Measurements from ENCODE around the gene PDXP. TPM values are rescaled to one million over a fixed set of nuclear protein-coding genes. Genes with fewer than 3 reads are reported as not detected.
A peak's percentile ranks its signal among the peaks of the same experiment; 100 is the strongest.
"Not testable (repeated sequence)": the region's sequence is repeated elsewhere in the genome, so short reads cannot be mapped to it uniquely, and the experiment has no call there.

Gene PDXP, protein sequence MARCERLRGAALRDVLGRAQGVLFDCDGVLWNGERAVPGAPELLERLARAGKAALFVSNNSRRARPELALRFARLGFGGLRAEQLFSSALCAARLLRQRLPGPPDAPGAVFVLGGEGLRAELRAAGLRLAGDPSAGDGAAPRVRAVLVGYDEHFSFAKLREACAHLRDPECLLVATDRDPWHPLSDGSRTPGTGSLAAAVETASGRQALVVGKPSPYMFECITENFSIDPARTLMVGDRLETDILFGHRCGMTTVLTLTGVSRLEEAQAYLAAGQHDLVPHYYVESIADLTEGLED
- total RNA-seq: 24.1 TPM
- long read RNA-seq, transcript PDXP-201 (2 exons, 2,010 nt): major isoform, 76 of 79 reads
- long read RNA-seq, partial matches to known transcripts: 0 of 79 reads
- long read RNA-seq, other reads (novel, unspliced or antisense): 3 of 79 reads

DNA sequence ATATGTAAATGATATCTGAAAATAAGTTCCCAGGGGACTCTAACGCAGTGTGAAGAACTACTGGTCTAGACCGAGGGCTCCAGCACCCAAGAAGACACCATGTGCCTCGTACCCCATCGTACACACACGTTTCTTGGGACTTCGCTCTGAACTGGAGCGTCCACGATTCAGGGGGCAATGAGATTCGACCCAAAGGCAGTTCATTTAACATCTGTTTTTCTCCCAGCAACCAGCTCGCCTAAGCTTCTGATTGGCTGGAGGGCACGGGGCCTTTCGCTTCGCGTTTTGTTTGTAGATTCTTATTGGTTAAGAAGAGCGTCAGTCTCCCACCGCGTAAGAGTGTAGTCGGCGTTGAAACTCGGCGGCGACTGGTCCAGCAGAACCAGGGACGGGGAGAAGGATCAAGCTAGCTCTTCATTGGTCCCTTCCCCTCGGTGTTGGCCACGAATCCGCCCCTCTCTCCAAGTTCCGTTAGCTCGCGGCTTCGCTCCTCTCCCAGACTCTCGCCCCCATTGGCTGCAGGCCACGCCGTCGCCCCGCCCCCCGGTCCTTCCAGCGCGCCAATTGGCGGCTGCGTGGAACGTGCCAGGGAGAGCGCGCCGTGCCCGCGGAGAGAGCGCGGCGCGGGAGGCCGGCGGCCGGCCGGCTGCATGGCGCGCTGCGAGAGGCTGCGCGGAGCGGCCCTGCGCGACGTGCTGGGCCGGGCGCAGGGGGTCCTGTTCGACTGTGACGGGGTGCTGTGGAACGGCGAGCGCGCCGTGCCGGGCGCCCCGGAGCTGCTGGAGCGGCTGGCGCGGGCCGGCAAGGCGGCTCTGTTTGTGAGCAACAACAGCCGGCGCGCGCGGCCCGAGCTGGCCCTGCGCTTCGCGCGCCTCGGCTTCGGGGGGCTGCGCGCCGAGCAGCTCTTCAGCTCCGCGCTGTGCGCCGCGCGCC lies at the start of gene PDXP:
Gene PDXP (plus strand): TSS at position 591 of the 933 bp plus-strand sequence. CDS start 60 bp downstream, at position 651.
- intact Hi-C loops (cut with DNase I): no loop called here

DNA sequence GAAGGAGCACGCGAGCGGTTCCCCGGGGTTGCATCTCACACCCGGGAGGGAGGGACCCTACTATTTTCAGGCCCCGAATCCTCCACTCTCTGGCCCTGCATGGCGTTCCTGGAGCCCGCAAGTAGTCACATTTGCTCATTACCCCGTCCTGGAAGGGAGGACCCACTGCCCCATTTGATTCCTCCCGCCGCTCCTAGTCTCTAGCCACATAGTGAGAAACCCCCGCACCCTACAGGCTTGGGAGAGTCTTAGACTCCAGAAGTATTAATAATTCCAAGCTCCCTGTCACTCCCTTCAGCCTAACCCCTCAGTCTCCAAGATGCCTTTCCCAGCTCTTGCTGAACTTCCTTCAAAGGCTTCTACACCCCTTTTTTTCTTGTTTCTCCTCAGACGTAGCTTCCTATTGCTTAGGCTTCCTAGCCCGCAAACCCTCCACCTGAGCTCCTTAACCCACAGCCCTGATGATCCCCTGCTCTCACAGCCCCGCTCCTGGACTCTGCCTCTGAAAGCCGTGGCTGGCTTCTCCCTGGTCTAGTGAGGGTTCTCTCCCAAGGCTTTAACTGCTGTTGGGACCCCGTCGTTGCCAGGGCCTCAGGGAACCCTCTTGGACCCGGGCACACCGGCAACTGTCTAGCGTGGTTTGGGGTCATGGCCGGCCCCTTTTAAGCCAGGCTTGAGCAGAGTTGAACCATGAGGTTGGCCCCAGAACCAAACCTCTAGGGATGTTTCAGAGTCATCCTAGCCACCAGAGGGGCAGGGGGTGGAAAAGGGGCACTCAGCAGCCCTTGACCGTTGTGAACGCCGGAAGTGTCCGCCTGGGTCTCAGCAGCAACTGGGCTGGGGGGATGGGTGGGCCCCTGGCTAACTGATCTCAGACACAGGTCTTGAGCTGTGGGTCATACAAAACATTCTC lies 49.0 kb upstream of the PDXP start:
- intact Hi-C loops (cut with DNase I): loop anchor here (2.0 to 5.0 kb wide), 3 partner anchors 47 to 77 kb away; partner anchors contain the start of genes CDC42EP1, LGALS1 and NOL12
- DNase-seq (ENCODE audit: low spot score): no peak

More for the DNA sequence above, at the start of gene PDXP:
- DNase-seq (ENCODE audit: low spot score): peak; percentile 99

DNA sequence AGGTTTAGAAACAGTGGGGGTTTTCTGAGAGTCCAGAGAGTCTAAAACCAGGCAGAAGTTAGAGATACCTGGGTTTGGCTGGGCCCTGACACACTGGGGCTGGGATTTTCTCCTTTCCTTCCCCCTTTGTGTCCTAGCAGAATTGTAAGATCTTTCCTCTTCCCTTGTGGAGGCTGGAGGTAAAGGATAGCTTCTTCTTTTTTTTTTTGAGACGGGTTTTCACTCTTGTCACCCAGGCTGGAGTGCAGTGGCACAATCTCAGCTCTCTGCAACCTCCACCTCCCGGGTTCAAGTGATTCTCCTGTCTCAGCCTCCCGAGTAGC lies 48.4 kb upstream of the PDXP start:
- intact Hi-C loops (cut with DNase I); DNase-seq (ENCODE audit: low spot score): not testable (repeated sequence)

DNA sequence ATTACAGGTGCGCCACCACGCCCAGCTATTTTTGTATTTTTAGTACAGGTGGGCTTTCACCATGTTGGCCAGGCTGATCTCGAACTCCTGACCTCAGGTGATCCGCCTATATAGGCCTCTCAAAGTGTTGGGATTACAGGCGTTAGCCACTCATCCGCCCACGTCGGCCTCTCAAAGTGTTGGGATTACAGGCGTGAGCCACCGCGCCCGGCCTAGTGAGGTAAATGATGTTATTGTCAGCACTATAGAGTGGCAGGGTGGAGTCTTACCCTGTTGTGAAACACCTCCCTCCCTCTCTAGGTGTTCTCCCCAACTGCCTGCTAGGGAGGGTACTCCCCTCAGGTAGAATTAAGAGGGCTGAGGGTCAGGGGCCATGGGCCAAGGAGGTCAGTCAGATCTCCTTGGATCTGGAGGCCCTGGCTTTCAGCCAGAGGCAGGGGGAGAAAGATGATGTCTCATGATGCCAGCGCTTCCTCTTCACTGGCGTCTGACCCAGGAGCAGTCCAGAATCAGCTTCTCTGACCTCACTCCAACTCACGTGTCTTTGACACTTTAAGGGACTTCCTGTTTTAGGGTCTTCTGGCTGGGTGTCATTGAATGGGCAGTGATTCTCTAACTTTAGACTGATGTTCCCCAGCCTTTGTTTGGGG lies 47.9 kb upstream of the PDXP start:
- no peak for DNase-seq (ENCODE audit: low spot score)
- intact Hi-C loops (cut with DNase I): no loop called here

DNA sequence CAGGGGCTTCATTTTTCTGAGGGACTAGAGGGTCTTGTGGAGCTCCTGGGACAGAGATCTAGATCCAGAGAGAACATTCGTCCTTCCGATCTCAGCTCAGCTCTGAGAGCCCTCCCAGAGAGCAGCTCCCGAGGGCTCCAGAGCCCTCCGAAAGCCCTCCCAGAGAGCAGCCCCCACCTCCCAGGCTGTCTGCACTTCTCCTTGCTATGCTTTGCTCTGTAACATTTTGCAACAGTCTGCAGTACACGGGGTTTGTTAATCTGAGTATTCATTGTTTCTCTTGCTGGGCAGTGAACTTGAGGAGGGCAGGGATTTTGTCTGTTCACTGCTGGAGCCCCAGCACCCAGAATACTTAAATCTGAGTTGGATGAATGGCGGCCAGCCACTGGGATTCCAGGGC lies 47.3 kb upstream of the PDXP start:
- no peak for DNase-seq (ENCODE audit: low spot score)
- intact Hi-C loops (cut with DNase I): no loop called here

DNA sequence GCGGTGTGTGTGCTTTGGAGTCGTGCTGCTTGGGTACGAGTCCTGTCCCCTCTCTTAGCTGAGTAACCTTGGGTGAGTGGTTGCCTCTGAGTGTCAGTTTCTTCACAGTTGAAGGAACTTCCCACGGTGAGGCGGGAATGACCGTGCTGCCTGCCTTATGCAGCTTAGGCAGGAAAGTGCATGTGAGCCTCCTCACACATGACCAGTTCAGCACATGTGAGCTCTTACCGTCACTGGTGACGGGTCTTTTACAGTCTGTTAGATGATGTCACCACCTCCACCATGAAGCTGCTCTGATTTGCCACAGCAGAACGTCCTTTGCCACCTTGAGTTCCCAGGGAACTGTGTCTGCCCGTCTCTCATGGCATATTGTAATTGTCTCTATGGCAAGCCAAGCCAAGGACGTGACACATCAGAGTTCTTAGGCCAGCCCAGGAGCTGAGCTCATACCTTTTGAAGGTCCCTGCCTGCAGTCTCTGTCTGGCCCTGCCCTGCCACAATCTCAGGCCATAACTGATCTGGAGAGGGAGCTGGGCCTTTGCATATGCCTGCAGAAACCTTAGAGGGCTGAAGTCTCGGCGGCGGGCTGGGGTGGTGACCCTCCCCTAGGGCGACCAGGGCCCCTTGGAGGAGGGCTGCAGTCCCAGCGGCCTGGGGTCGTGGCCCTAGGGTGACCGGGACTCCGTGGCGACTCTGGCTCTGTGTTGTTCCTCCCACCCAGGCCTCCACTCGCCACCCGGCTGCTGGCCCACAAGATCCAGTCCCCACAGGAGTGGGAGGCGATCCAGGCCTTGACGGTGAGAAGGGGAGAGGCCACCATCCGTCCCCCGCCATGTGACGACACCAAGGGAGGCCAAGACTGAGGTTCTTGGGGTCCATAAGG lies 42.1 kb upstream of the PDXP start:
- DNase-seq (ENCODE audit: low spot score): no peak
- intact Hi-C loops (cut with DNase I): no loop called here

DNA sequence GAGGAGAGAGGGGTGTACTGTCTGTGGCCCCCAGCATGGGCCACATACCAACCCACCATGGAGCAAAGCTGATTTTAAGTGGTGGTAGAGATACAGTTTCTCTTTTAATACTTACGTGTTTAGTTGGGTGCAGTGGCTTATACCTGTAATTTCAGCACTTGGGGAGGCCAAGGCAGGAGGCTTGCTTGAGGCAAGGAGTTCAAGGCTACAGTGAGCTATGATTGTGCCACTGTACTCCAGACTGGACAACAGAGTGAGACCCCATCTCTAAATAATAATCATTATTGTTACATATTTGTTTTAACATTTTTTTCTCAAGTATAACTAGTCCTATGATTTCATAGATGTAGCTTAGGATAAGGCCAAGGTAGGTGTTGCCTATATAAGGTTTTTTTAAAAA lies 41.1 kb upstream of the PDXP start:
- intact Hi-C loops (cut with DNase I): no loop called here
- no peak for DNase-seq (ENCODE audit: low spot score)

DNA sequence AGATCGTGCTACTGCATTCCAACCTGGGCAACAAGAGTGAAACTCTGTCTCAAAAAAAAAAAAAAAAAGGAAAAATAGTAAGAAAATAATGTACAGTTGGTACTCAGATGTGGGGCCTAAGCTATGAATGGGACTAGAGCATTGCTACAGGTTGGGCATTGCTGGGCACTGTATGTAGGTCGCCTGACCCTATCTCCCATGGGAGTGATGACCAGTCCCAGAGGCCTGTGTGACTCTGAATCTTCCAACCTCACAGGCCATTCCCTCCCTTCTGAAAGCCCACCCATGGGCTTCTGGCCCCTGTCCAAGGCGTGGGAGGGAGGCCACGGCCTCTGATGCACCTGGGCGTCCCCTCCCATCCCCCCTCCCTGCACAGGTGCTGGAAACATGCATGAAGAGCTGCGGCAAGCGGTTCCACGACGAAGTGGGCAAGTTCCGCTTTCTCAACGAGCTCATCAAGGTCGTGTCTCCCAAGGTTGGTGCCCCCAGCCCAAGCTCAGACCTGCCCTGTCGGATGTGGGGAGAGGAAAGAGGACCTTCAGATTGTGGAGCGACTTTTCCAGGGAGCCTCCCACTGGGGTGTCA lies 40.4 kb upstream of the PDXP start:
- intact Hi-C loops (cut with DNase I): no loop called here
- no peak for DNase-seq (ENCODE audit: low spot score)

DNA sequence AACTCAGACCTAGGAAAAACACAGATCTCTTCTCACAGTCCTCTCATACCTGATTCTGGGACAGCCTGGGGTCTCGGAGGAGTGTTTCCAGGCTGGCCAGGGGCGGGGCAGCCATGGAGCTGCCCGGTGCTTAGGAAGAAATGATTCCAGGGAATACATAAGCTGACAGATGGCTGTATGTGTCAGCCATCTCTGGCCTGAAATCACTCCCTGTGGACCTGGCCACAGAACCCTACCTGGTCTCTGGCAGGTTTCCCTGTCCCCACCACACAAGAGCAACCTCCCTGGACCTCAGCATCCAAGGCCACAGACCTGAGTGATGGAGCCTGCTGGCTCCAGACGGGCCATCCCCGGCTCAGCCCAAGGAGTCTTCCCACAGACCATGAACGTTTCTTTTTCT lies 39.8 kb upstream of the PDXP start:
- intact Hi-C loops (cut with DNase I): no loop called here
- DNase-seq (ENCODE audit: low spot score): no peak

DNA sequence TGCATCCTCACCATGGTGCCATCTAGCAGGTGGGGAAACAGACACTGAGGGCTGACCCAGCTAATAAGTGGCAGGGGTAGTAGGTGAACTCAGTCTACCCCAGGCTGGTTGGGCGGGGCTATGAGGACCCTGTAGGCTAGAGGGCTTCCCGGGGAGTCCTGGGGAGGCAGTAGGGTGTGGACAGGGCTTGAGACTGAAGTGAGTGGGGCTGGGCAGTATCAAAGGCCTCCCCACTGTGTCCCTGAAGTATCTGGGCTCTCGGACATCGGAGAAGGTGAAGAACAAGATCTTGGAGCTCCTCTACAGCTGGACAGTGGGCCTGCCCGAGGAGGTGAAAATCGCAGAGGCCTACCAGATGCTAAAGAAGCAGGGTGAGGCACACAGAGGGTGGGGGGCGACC lies 38.5 kb upstream of the PDXP start:
- DNase-seq (ENCODE audit: low spot score): no peak
- intact Hi-C loops (cut with DNase I): loop anchor here (5.0 kb wide), 1 partner anchor 62 kb away; no protein-coding TSS in a partner anchor

DNA sequence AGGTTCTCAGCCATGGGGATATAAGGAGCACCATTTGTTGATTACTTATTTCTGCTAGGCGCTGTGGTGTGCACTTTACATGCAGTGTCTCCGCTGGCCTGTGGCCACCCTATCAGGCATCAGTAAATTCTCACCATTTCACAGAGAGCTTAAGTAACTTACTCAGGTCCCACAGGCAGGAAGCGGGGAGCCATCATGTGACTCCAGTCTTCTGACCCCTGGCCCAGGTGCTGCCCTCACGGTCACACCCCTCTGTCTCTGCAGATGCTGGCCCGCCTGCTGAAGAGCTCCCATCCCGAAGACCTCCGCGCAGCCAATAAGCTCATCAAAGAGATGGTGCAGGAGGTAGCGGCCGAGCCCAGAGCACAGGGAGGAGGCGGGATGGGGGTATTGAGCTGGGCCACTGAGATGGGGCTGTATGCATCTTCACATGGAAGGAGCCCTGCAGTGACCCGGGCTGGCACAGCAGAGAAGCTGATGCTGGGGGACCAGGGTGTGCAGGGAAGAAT lies 37.1 kb upstream of the PDXP start:
- intact Hi-C loops (cut with DNase I): loop anchor here (5.0 kb wide), 1 partner anchor 61 kb away; no protein-coding TSS in a partner anchor
- no peak for DNase-seq (ENCODE audit: low spot score)

DNA sequence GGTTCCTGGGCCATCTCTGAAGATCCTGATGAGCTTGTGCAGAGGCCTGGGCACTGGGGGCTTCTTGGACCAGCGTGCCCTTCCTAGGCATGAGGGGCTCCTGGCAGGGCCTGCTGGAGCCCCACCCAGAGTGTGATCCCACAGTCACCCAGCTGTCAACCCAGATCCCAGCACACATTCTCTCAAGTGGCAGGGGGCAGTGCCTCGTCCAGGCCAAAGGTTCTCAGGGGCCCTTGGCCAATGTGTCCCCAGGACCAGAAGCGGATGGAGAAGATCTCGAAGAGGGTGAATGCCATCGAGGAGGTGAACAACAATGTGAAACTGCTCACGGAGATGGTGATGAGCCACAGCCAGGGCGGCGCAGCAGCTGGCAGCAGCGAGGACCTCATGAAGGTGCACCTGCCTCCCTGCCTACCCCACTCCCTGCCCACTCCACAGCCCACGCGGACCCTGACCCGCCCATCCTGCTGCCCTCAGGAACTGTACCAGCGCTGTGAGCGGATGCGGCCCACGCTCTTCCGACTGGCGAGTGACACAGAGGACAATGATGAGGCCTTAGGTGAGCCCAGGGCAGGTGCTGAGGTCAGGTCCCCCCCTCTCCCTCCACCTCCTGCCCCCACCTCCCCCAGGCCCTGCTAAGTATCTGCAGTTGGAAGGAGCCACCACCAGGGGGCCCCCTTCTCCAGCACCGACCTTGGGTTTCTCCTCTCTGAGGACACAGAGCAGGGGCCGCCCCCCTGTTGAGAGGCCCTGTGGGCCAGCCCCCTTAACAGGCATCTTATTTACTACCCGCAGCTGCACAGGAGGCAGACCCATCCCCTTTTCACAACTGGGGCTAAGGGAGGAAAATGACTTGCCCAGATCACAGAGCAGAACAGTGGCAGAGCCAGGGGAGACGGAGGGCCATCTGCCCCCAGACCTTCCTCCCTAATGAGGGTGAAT lies 35.2 kb upstream of the PDXP start:
- intact Hi-C loops (cut with DNase I): loop anchor here (5.0 kb wide), 1 partner anchor 59 kb away; no protein-coding TSS in a partner anchor
- DNase-seq (ENCODE audit: low spot score): no peak

DNA sequence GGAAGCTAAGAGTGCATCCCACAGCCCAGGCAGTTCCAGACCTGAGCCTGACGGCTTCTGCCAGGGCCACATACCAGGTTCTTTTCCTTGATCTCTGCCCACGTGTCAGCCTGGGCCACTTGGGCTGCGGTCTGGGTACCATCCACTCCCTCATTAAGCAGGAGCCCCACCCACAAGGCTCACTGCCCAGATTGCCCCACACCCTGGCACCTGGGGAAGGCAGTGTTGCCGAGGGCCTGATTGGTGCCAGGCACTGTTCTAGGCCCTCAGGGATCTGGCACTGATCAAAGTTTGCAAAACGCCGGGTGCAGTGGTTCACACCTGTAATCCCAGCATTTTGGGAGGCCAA lies 34.5 kb upstream of the PDXP start:
- intact Hi-C loops (cut with DNase I): loop anchor here (5.0 kb wide), 1 partner anchor 58 kb away; no protein-coding TSS in a partner anchor
- DNase-seq (ENCODE audit: low spot score): no peak

DNA sequence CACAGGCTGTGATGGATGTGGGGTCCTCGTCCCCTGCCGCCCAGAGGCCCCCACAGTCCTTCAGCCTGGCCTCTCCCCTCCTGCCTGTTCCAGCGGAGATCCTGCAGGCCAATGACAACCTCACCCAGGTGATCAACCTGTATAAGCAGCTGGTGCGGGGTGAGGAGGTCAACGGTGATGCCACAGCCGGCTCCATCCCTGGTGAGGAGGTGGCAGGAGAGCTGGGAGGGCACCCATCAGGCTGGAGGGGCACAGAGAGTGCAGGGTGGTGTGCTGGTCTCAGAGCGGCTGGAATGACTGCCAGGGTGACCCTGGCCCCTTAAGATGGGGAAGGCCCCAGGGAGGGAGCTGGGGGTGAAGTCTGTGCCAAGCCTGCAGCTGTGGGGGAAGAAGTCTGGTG lies 33.6 kb upstream of the PDXP start:
- DNase-seq (ENCODE audit: low spot score): no peak
- intact Hi-C loops (cut with DNase I): loop anchor here (5.0 kb wide), 1 partner anchor 57 kb away; no protein-coding TSS in a partner anchor

DNA sequence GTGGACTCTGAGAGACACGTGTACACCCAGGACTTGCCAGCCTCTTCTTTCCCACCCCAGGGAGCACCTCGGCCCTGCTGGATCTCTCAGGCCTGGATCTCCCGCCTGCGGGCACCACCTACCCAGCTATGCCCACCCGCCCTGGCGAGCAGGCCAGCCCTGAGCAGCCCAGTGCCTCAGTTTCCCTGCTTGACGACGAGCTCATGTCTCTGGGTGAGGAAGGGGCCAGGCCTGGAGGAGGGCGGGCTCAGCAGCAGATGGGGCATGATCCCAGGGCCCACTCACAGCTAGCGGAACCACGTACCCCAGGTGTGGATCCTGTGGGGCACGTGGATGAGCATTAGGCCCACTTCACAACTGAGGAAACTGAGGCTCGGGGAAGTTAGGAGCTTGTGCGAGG lies 32.8 kb upstream of the PDXP start:
- no peak for DNase-seq (ENCODE audit: low spot score)
- intact Hi-C loops (cut with DNase I): no loop called here

DNA sequence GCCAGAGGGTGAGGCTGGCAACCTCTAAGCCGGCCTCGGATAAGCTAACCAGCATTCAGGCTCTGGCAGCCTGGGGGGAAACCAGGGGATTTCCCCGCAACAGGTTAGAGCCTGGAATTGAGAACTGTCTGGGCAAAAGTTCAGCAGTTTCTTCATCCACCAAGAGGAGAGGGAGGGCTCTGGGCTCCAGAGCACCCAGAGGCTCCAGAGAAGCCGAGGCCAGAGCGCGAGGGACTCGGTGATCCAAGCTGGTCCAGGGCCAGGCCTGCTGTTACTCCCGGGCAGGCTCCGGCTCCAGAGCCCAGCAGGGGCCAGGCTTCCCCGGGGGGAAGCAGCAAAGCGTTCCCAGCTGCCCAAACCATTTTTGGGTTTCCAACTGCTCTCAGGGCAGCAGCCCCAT lies 32.4 kb upstream of the PDXP start:
- intact Hi-C loops (cut with DNase I): no loop called here

More for the DNA sequence above, 32.4 kb upstream of the PDXP start:
- DNase-seq (ENCODE audit: low spot score): no peak

All from cardiac septum (tissue), 1 donor.